GM12878 (cell line): ENCODE data around the gene CRYBB1. TPM values are rescaled to one million over a fixed set of nuclear protein-coding genes. Genes with fewer than 3 reads are reported as not detected.

Experiments
- ATAC-seq: fragments of 200-7000 bp; cut with Tn5 transposase; 3 replicates; pipeline ENCODE4 v1.9.1; 2020; ENCODE audit warnings: mild to moderate bottlenecking, moderate library complexity
- BruUV-seq: library from RNA; stranded (reverse); fragments of 400-500 nt; replicated peaks from 2 replicates; lab custom pipeline; 2021; lab: Mats Ljungman, UMichigan
- CTCF ChIA-PET: fragments of 300-600 bp; sonication (Branson Sonifier 250); formaldehyde crosslinking; extraction: SDS; loops from one replicate; lab custom pipeline; 2021; ENCODE audit warnings: inconsistent platforms; lab: Yijun Ruan, JAX
- POLR2A ChIA-PET: fragments of 350-600 bp; formaldehyde crosslinking; extraction: SDS; loops from one replicate; lab custom pipeline; 2021; ENCODE audit warnings: inconsistent platforms; lab: Charles Lee
- RAD21 ChIA-PET: fragments of 300-600 bp; sonication (Branson Sonifier 250); formaldehyde crosslinking; loops from one replicate; lab custom pipeline; 2023; ENCODE audit warnings: antibody characterized with exemption; ENCODE audit not compliant: unreplicated experiment; lab: Charles Lee
- SMC1A ChIA-PET: fragments of 300-600 bp; sonication (Branson Sonifier 250); formaldehyde crosslinking; loops from one replicate; lab custom pipeline; 2023; ENCODE audit not compliant: unreplicated experiment, uncharacterized antibody; lab: Charles Lee
- DNase-seq: peaks from one replicate; pipeline ENCODE4 v3.0.0-alpha.2; 2011; ENCODE audit warnings: low read depth, low spot score
- FAIRE-seq: peaks from 3 replicates; lab custom pipeline; 2011; peaks lifted over from hg19 to GRCh38; lab: Jason Lieb, UNC
- H2AFZ ChIP-seq: 2 replicates; pipeline ENCODE4 v1.6.0; 2011; ENCODE audit warnings: low read depth, low read length, control low read depth; ENCODE audit not compliant: control insufficient read depth
- H3K27ac ChIP-seq: 2 replicates; pipeline ENCODE4 v1.5.1; 2011; ENCODE audit warnings: control low read depth; ENCODE audit not compliant: control insufficient read depth, insufficient read depth
- H3K27me3 ChIP-seq, 2 experiments: replicated peaks in 1 of 2; 2 replicates each; pipeline versions ENCODE4 v1.6.0 to v1.6.1; 2011; ENCODE audit warnings: low read length in 1 of 2; ENCODE audit not compliant: control insufficient read depth in 2 of 2, insufficient read depth in 2 of 2
- H3K36me3 ChIP-seq, 2 experiments: 2 replicates each; pipeline ENCODE4 v1.5.1; 2011; ENCODE audit warnings: low read length in 1 of 2; ENCODE audit not compliant: control insufficient read depth in 2 of 2, insufficient read depth in 2 of 2
- H3K4me1 ChIP-seq: 2 replicates; pipeline ENCODE4 v1.6.1; 2011; ENCODE audit warnings: mild to moderate bottlenecking, low read length, moderate library complexity, mixed read lengths; ENCODE audit not compliant: control insufficient read depth, insufficient read depth
- H3K4me2 ChIP-seq: 2 replicates; pipeline ENCODE4 v1.6.0; 2011; ENCODE audit warnings: control low read depth; ENCODE audit not compliant: control insufficient read depth, insufficient read depth
- H3K4me3 ChIP-seq: fragments of 200-600 bp; sonication (generic); 2 replicates; pipeline ENCODE4 v1.5.1; 2016
- H3K79me2 ChIP-seq: 2 replicates; pipeline ENCODE4 v1.6.0; 2011; ENCODE audit warnings: low read length; ENCODE audit not compliant: control insufficient read depth, insufficient read depth
- H3K9ac ChIP-seq: 2 replicates; pipeline ENCODE4 v1.8.0; 2011; ENCODE audit warnings: low read length, control low read depth, mixed read lengths; ENCODE audit not compliant: control insufficient read depth, insufficient read depth
- H3K9me3 ChIP-seq: replicated peaks from 3 replicates; pipeline ENCODE4 v1.5.1; 2011; ENCODE audit warnings: mild to moderate bottlenecking, low read length; ENCODE audit not compliant: control insufficient read depth, insufficient read depth
- H4K20me1 ChIP-seq: 2 replicates; pipeline ENCODE4 v1.6.0; 2011; ENCODE audit not compliant: control insufficient read depth, insufficient read depth
- BHLHE40 ChIP-seq, 2 experiments: fragments of 450-650 bp in 1 of 2; IDR thresholded peaks; 2 replicates each; pipeline ENCODE4 v1.6.1; 2011 to 2017; ENCODE audit warnings: low read depth in 2 of 2, borderline replicate concordance in 1 of 2, improper control_type of control experiment in 1 of 2, low read length in 1 of 2, mild to moderate bottlenecking in 1 of 2
- EP300 ChIP-seq, 2 experiments: fragments of 150-350 bp in 1 of 2; IDR thresholded peaks; 2 replicates each; pipeline ENCODE4 v1.6.1; 2011 to 2012; ENCODE audit warnings: low read depth in 2 of 2, low read length in 2 of 2, borderline replicate concordance in 1 of 2, improper control_type of control experiment in 1 of 2, inconsistent platforms in 1 of 2; ENCODE audit not compliant: control insufficient read depth in 1 of 2
- HDAC2 ChIP-seq: fragments of 200-600 bp; sonication (generic); IDR thresholded peaks from 2 replicates; pipeline ENCODE4 v1.6.1; 2017
- IRF4 ChIP-seq: IDR thresholded peaks from 2 replicates; pipeline ENCODE4 v1.6.1; 2011; ENCODE audit warnings: low read depth, low read length
- MEF2B ChIP-seq: fragments of 450-650 bp; IDR thresholded peaks from 2 replicates; pipeline ENCODE4 v1.6.1; 2018; ENCODE audit warnings: mild to moderate bottlenecking, moderate library complexity; ENCODE audit not compliant: partially characterized antibody, poor library complexity, severe bottlenecking
- MTA3 ChIP-seq: IDR thresholded peaks from 2 replicates; pipeline ENCODE4 v1.6.1; 2012; ENCODE audit warnings: low read length, inconsistent platforms, borderline replicate concordance
- NBN ChIP-seq: fragments of 450-650 bp; IDR thresholded peaks from 2 replicates; pipeline ENCODE4 v1.6.1; 2016
- NFXL1 ChIP-seq: fragments of 450-650 bp; IDR thresholded peaks from 2 replicates; pipeline ENCODE4 v1.6.1; 2017; ENCODE audit warnings: antibody characterized with exemption, mild to moderate bottlenecking, borderline replicate concordance
- PAX8 ChIP-seq: fragments of 450-650 bp; IDR thresholded peaks from 2 replicates; pipeline ENCODE4 v1.6.1; 2017; ENCODE audit warnings: mild to moderate bottlenecking, moderate library complexity
- RELA ChIP-seq: fragments of 450-650 bp; IDR thresholded peaks from 2 replicates; pipeline ENCODE4 v1.8.0; 2014; ENCODE audit warnings: borderline replicate concordance; ENCODE audit not compliant: partially characterized antibody
- SIN3A ChIP-seq: IDR thresholded peaks from 2 replicates; pipeline ENCODE4 v1.6.1; 2012; ENCODE audit warnings: low read depth, low read length, improper control_type of control experiment
- SUZ12 ChIP-seq: fragments of 200-600 bp; sonication (generic); IDR thresholded peaks from one replicate; pipeline ENCODE4 v1.6.1; 2018; ENCODE audit warnings: antibody characterized with exemption, mild to moderate bottlenecking; ENCODE audit not compliant: unreplicated experiment
- WGBS: methylation state at CpG from one replicate; pipeline ENCODE4 v1.1.6; 2016; ENCODE audit warnings: low lambda C conversion rate; ENCODE audit not compliant: insufficient replicate concordance, insufficient coverage; ENCODE audit errors: missing lambda C conversion rate; 5-methylcytosine and 5-hydroxymethylcytosine counted together
- in situ Hi-C: fragments of 300-500 bp; cut with MboI; formaldehyde crosslinking; loops from 9 replicates; pipeline ENCODE4 v1.14.3; 2018; ENCODE audit warnings: mixed read lengths
- intact Hi-C: fragments of 100-400 bp; cut with micrococcal nuclease; formaldehyde crosslinking; loops from one replicate; pipeline ENCODE4 v1.14.2; 2022; ENCODE audit not compliant: unreplicated experiment
- polyA plus RNA-seq, 11 experiments: library from polyadenylated mRNA; depleted of rRNA in 4 of 11; unstranded in 6 of 11; stranded (reverse) in 5 of 11; fragments of >200 nt; fragmentation: Nextera tagmentation in 4 of 11; fragmentation: Illumina TruSeq in 1 of 11; extraction: Ambion mirVana in 4 of 11; extraction: Trizol in 1 of 11; gene quantifications; 1 replicate in 1 of 11; 2 replicates in 10 of 11; pipeline versions ENCODE4 v1.2.1 to v1.2.3, GENCODE V29; 2011 to 2016; ENCODE audit warnings: inconsistent platforms in 2 of 11, missing spikeins in 2 of 11, low read depth in 1 of 11
- total RNA-seq, 4 experiments: library from RNA; depleted of rRNA in 3 of 4; stranded (reverse); fragments of >200 nt in 3 of 4; fragmentation: Illumina TruSeq in 1 of 4; extraction: Trizol in 1 of 4; gene quantifications; 2 replicates each; pipeline versions ENCODE4 v1.2.1 to v1.2.3, GENCODE V29; 2013 to 2021
- TF ChIP-seq, protein P1 (sequence below): fragments of 450-650 bp; formaldehyde crosslinking; IDR thresholded peaks from 2 replicates; pipeline ENCODE4 v1.4.0; 2020; ENCODE audit warnings: mild to moderate bottlenecking, moderate library complexity
- TF ChIP-seq, protein P2 (sequence below): fragments of 450-650 bp; formaldehyde crosslinking; IDR thresholded peaks from 2 replicates; pipeline ENCODE4 v1.5.0; 2022; ENCODE audit warnings: mild to moderate bottlenecking, missing genetic modification characterization
- TF ChIP-seq, protein P3 (sequence below): fragments of 450-650 bp; IDR thresholded peaks from 2 replicates; pipeline ENCODE4 v1.6.1; 2017; ENCODE audit warnings: mild to moderate bottlenecking, low read depth, inconsistent platforms; ENCODE audit not compliant: poor library complexity, severe bottlenecking

CRYBB1 gene
- total and polyA plus RNA-seq, 10 of the 15 experiments (the other 5 are each of a cell fraction or from before 2014, with no cell fraction given): 0.09 to 0.64 (median 0.23) TPM; not detected in 5

DNA sequence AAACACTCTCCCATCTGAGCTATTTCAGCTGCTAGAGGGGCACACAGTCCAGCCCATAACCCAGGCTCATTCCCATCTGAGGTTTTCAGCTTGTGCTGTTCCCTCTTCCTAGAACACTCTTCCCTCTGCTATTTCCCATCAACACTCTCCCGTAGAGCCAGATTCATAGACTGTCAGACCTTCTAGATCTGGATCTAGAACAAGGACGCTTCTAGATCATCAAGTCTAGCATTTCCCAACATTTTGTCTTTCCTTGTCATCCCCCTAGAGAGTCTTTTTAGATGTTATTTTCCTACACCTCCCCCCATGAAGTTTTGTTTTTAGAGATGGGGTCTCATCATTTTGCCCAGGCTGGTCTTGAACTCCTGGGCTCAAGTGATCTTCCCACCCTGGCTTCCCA lies 17.3 kb upstream of the CRYBB1 start:
- ChIA-PET RAD21 (no interaction called here), CTCF (interaction anchor here (1.2 kb wide), 1 partner anchor 11 kb away, joined by 3 read pairs; no protein-coding TSS in a partner anchor), POLR2A (no interaction called here), SMC1A (interaction anchor here (0.7 kb wide), 1 partner anchor 27 kb away, joined by 3 read pairs; no protein-coding TSS in a partner anchor)
- no peak for ATAC-seq
- no peak for DNase-seq
- Histone ChIP-seq H3K9ac (no peak overlapping the region), H4K20me1 (no peaks in the 10 kb centered on the region), H3K9me3 (no peaks in the 10 kb centered on the region; the same call in 2 of the 3 replicates), H3K27me3 (no peaks in the 10 kb centered on the region), H3K4me2 (no peak overlapping the region), H3K4me3 (no peak overlapping the region), H2AFZ (no peak overlapping the region), H3K27ac (no peak overlapping the region), H3K79me2 (no peaks in the 10 kb centered on the region), H3K4me1 (no peaks in the 10 kb centered on the region), H3K36me3 (no peaks in the 10 kb centered on the region)
- no peak for TF ChIP-seq MEF2B
- no peak for TF ChIP-seq IRF4
- no peak for TF ChIP-seq NFXL1
- TF ChIP-seq HDAC2: no peak
- no peak for TF ChIP-seq EP300 (IDR thresholded peaks at IDR 0.05; ENCODE audit: borderline replicate concordance in 1 of 2, control insufficient read depth in 1 of 2, low read depth in 2 of 2, low read length in 2 of 2)
- no peak for TF ChIP-seq SUZ12
- TF ChIP-seq MTA3: no peak
- TF ChIP-seq, protein P1, sequence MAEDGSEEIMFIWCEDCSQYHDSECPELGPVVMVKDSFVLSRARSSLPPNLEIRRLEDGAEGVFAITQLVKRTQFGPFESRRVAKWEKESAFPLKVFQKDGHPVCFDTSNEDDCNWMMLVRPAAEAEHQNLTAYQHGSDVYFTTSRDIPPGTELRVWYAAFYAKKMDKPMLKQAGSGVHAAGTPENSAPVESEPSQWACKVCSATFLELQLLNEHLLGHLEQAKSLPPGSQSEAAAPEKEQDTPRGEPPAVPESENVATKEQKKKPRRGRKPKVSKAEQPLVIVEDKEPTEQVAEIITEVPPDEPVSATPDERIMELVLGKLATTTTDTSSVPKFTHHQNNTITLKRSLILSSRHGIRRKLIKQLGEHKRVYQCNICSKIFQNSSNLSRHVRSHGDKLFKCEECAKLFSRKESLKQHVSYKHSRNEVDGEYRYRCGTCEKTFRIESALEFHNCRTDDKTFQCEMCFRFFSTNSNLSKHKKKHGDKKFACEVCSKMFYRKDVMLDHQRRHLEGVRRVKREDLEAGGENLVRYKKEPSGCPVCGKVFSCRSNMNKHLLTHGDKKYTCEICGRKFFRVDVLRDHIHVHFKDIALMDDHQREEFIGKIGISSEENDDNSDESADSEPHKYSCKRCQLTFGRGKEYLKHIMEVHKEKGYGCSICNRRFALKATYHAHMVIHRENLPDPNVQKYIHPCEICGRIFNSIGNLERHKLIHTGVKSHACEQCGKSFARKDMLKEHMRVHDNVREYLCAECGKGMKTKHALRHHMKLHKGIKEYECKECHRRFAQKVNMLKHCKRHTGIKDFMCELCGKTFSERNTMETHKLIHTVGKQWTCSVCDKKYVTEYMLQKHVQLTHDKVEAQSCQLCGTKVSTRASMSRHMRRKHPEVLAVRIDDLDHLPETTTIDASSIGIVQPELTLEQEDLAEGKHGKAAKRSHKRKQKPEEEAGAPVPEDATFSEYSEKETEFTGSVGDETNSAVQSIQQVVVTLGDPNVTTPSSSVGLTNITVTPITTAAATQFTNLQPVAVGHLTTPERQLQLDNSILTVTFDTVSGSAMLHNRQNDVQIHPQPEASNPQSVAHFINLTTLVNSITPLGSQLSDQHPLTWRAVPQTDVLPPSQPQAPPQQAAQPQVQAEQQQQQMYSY (CRISPR knock-in tag): no peak
- no peak for TF ChIP-seq BHLHE40 (IDR thresholded peaks at IDR 0.05; ENCODE audit: borderline replicate concordance in 1 of 2, low read depth in 2 of 2, low read length in 1 of 2)
- TF ChIP-seq NBN: no peak
- no peak for TF ChIP-seq PAX8
- no peak for TF ChIP-seq RELA
- TF ChIP-seq, protein P2, sequence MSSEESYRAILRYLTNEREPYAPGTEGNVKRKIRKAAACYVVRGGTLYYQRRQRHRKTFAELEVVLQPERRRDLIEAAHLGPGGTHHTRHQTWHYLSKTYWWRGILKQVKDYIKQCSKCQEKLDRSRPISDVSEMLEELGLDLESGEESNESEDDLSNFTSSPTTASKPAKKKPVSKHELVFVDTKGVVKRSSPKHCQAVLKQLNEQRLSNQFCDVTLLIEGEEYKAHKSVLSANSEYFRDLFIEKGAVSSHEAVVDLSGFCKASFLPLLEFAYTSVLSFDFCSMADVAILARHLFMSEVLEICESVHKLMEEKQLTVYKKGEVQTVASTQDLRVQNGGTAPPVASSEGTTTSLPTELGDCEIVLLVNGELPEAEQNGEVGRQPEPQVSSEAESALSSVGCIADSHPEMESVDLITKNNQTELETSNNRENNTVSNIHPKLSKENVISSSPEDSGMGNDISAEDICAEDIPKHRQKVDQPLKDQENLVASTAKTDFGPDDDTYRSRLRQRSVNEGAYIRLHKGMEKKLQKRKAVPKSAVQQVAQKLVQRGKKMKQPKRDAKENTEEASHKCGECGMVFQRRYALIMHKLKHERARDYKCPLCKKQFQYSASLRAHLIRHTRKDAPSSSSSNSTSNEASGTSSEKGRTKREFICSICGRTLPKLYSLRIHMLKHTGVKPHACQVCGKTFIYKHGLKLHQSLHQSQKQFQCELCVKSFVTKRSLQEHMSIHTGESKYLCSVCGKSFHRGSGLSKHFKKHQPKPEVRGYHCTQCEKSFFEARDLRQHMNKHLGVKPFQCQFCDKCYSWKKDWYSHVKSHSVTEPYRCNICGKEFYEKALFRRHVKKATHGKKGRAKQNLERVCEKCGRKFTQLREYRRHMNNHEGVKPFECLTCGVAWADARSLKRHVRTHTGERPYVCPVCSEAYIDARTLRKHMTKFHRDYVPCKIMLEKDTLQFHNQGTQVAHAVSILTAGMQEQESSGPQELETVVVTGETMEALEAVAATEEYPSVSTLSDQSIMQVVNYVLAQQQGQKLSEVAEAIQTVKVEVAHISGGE (CRISPR knock-in tag): no peak
- TF ChIP-seq, protein P3, sequence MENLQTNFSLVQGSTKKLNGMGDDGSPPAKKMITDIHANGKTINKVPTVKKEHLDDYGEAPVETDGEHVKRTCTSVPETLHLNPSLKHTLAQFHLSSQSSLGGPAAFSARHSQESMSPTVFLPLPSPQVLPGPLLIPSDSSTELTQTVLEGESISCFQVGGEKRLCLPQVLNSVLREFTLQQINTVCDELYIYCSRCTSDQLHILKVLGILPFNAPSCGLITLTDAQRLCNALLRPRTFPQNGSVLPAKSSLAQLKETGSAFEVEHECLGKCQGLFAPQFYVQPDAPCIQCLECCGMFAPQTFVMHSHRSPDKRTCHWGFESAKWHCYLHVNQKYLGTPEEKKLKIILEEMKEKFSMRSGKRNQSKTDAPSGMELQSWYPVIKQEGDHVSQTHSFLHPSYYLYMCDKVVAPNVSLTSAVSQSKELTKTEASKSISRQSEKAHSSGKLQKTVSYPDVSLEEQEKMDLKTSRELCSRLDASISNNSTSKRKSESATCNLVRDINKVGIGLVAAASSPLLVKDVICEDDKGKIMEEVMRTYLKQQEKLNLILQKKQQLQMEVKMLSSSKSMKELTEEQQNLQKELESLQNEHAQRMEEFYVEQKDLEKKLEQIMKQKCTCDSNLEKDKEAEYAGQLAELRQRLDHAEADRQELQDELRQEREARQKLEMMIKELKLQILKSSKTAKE: no peak
- TF ChIP-seq SIN3A: no peak
- in situ Hi-C loops (no loop called here), intact Hi-C loops (no loop called here)
- no peak for FAIRE-seq
- BruUV-seq: no TSS peak
- 50% methylated on average over 2 of the region's 2 CpGs for WGBS
